Measurements from ENCODE around the gene CEP55. TPM values are rescaled to one million over a fixed set of nuclear protein-coding genes. Genes with fewer than 3 reads are reported as not detected.
A peak's percentile ranks its signal among the peaks of the same experiment; 100 is the strongest.
"Not testable (repeated sequence)": the region's sequence is repeated elsewhere in the genome, so short reads cannot be mapped to it uniquely, and the experiment has no call there.

CEP55 gene
- total and polyA plus RNA-seq, 7 donors: 0.10 to 0.29 (median 0.20) TPM; not detected in 3

DNA sequence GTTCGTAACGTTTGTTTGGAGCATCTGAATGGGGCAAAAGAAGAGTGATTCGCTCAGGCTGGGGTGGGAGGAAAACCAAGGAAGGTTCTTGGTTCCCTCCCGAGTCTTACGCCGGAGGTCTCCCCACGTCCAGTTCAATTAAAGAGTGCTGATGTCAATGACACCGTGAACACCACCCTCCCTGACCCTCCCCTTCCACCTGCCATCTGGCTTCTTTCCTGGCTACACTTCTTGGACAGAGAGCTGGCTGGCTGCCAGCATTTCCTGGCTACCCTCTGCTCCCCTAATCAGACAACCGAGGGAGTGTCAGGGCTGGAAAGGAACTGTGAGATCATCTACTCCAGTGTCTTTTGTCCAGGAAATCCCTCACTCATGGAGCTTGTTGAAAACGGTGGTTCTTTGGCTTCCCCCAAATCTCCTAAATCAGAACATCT lies 46.0 kb downstream of the CEP55 start:
- DNase-seq: peak; percentile 31 to 60
- TF ChIP-seq, protein P1, sequence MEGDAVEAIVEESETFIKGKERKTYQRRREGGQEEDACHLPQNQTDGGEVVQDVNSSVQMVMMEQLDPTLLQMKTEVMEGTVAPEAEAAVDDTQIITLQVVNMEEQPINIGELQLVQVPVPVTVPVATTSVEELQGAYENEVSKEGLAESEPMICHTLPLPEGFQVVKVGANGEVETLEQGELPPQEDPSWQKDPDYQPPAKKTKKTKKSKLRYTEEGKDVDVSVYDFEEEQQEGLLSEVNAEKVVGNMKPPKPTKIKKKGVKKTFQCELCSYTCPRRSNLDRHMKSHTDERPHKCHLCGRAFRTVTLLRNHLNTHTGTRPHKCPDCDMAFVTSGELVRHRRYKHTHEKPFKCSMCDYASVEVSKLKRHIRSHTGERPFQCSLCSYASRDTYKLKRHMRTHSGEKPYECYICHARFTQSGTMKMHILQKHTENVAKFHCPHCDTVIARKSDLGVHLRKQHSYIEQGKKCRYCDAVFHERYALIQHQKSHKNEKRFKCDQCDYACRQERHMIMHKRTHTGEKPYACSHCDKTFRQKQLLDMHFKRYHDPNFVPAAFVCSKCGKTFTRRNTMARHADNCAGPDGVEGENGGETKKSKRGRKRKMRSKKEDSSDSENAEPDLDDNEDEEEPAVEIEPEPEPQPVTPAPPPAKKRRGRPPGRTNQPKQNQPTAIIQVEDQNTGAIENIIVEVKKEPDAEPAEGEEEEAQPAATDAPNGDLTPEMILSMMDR (IDR thresholded peaks at IDR 0.05): no peak
- intact Hi-C loops (cut with DNase I): no loop called here

GRCh38 chr10:93546995-93547394 lies 50.6 kb downstream of the CEP55 start:
- H3K27ac ChIP-seq; H3K4me3 ChIP-seq; ATAC-seq; H3K27me3 ChIP-seq (ENCODE audit: insufficient read depth in 3 of 3, low read length in 2 of 3); H3K36me3 ChIP-seq (ENCODE audit: insufficient read depth in 1 of 2, low read depth in 1 of 2); DNase-seq; H3K4me1 ChIP-seq; H3K9me3 ChIP-seq: not testable (repeated sequence)
- intact Hi-C loops (cut with DNase I): loop anchor here in 1 of 2 donors (5.0 kb wide), 1 partner anchor 135 kb away; no protein-coding TSS in a partner anchor
- 73 to 87% (median 86%) methylated on average over 5 to 8 of the region's 8 CpGs for WGBS, 3 donors

More for the DNA sequence above, 46.0 kb downstream of the CEP55 start:
- Histone ChIP-seq H3K9me3 (no peaks in the 10 kb centered on the region), H3K36me3 (ENCODE audit: insufficient read depth in 1 of 2, low read depth in 1 of 2) (no peaks in the 10 kb centered on the region), H3K27ac (no peak overlapping the region), H3K4me3 (peak overlapping the region; percentile 41), H3K27me3 (ENCODE audit: insufficient read depth in 3 of 3, low read length in 2 of 3) (peaks cover 0 to 2% (median 0%) of the 10 kb centered on the region in 3 donors), H3K4me1 (no peaks in the 10 kb centered on the region)
- 1 to 5% (median 2%) methylated on average over 10 of the region's 10 CpGs for WGBS, 3 donors
- peak in 2 of 4 donors; percentile 23 to 42 for ATAC-seq

GRCh38 chr10:93547522-93547921 lies 51.1 kb downstream of the CEP55 start:
- Histone ChIP-seq H3K4me3 (no peak overlapping the region), H3K27me3 (ENCODE audit: insufficient read depth in 3 of 3, low read length in 2 of 3) (peaks cover 0 to 2% (median 0%) of the 10 kb centered on the region in 3 donors), H3K4me1 (no peaks in the 10 kb centered on the region), H3K27ac (no peak overlapping the region), H3K36me3 (ENCODE audit: insufficient read depth in 1 of 2, low read depth in 1 of 2) (no peaks in the 10 kb centered on the region), H3K9me3 (no peaks in the 10 kb centered on the region)
- intact Hi-C loops (cut with DNase I): loop anchor here in 1 of 2 donors (5.0 kb wide), 1 partner anchor 135 kb away; no protein-coding TSS in a partner anchor
- ATAC-seq (no peak), DNase-seq (no peak)
- TF ChIP-seq, protein P1 (IDR thresholded peaks at IDR 0.05): no peak

DNA sequence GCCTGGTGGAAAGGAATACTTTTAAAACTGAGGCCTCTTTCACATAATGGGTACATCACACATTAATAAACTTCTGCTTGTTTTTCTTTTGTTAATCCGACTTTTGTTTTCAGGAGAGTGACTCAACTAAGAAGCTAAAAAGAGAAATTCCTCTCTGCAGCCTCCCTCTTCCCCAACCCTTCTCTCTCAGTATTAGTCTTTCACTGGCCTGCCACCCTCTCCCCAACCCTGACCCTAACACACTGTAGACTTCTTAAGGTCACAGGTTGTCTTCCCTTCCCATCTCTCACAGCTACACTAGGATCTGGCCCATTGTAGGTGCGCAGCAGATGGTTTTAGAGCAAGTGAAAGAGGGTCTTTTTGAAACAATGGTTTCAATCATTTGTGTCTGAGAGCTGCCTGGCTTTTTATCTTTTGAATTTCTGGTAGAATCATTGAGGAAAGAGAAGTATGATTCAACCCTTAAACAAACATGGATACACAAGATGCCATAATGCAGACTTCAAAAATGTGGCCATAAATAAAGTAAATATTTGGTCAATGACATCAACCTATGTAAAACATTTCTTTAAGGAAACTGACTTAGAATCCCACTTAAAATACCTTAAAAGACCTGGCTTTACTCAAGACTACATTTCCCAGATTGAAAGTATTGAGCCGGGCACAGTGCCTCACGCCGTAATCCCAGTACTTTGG lies 52.1 kb downstream of the CEP55 start:
- H3K9me3 ChIP-seq: no peaks in the 10 kb centered on the region
- H3K27ac ChIP-seq: no peak overlapping the region
- no peaks in the 10 kb centered on the region for H3K4me1 ChIP-seq
- peaks cover 0 to 2% (median 0%) of the 10 kb centered on the region in 3 donors for H3K27me3 ChIP-seq (ENCODE audit: insufficient read depth in 3 of 3, low read length in 2 of 3)
- ATAC-seq: no peak
- TF ChIP-seq, protein P1 (IDR thresholded peaks at IDR 0.05): no peak
- H3K36me3 ChIP-seq (ENCODE audit: insufficient read depth in 1 of 2, low read depth in 1 of 2): no peaks in the 10 kb centered on the region
- H3K4me3 ChIP-seq: no peak overlapping the region
- intact Hi-C loops (cut with DNase I): loop anchor here in 1 of 2 donors (5.0 kb wide), 1 partner anchor 134 kb away; no protein-coding TSS in a partner anchor
- 89 to 93% (median 93%) methylated on average over 5 of the region's 5 CpGs for WGBS, 3 donors
- DNase-seq: no peak

DNA sequence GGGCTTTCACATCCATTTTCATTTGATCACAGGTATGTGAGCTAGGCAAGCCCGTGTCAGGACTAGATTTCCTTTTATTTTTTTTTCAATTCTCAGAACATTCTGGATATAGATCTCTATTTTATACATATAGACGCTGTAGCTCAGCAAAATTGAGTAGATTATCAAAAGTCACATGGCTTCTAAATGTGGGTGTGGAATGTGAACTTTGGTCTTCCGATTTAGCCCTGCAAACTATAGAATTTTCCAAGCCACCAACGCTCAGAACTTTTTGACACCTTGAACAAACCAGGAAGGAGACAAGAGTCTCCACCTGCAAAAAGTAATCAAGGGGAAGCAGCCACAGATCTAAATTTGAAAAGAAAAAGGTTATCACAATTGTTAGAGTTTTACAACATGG lies 54.2 kb downstream of the CEP55 start:
- WGBS, 3 donors: 75 to 86% (median 85%) methylated on average over 4 of the region's 4 CpGs
- peaks cover 0 to 2% (median 0%) of the 10 kb centered on the region in 3 donors for H3K27me3 ChIP-seq (ENCODE audit: insufficient read depth in 3 of 3, low read length in 2 of 3)
- no peak for DNase-seq
- H3K4me3 ChIP-seq: no peak overlapping the region
- no peak for ATAC-seq
- H3K4me1 ChIP-seq: no peaks in the 10 kb centered on the region
- no peaks in the 10 kb centered on the region for H3K9me3 ChIP-seq
- no peak overlapping the region for H3K27ac ChIP-seq
- TF ChIP-seq, protein P1 (IDR thresholded peaks at IDR 0.05): no peak
- no peaks in the 10 kb centered on the region for H3K36me3 ChIP-seq (ENCODE audit: insufficient read depth in 1 of 2, low read depth in 1 of 2)
- intact Hi-C loops (cut with DNase I): no loop called here

Measured in psoas muscle (tissue), 8 donors.